GM12865 (cell line): Measurements from ENCODE around the gene PREB.

ENCODE experiments used
- DNase-seq: peaks from one replicate; pipeline ENCODE4 v3.0.0; 2010; ENCODE audit warnings: low read depth
- H3K4me3 ChIP-seq: 2 replicates; pipeline ENCODE4 v1.5.1; 2011; ENCODE audit warnings: mild to moderate bottlenecking, low read depth, low read length, control low read depth
- CTCF ChIP-seq: IDR thresholded peaks from 2 replicates; pipeline ENCODE4 v1.5.1; 2011; ENCODE audit warnings: low read length, control low read depth, low read depth, inconsistent platforms; ENCODE audit not compliant: insufficient read depth; ENCODE audit errors: missing control alignments

The PREB gene

GRCh38 chr2:27143285-27143684 is 8.8 kb upstream of the PREB start:
- no peak overlapping the region for H3K4me3 ChIP-seq
- DNase-seq = no peak
- no peak for TF ChIP-seq CTCF

GRCh38 chr2:27139310-27139709 is 4.9 kb upstream of the PREB start, which contains the start of gene PRR30:
PRR30 (minus strand) TSS chr2:27139410; CDS start chr2:27138329, 1,081 bp downstream.
- no peak within 1 kb of the TSS for H3K4me3 ChIP-seq
- DNase-seq = no peak
- TF ChIP-seq CTCF = no peak

- DNase-seq = no peak
- no peak for TF ChIP-seq CTCF
- H3K4me3 ChIP-seq = no peak overlapping the region
Observed at GRCh38 chr2:27138111-27138510, 3.7 kb upstream of the PREB start.

- no peak for DNase-seq
- H3K4me3 ChIP-seq = no peak overlapping the region
- no peak for TF ChIP-seq CTCF
Observed at GRCh38 chr2:27137322-27137935, 3.0 kb upstream of the PREB start.

GRCh38 chr2:27136751-27137150 is 2.3 kb upstream of the PREB start:
- no peak overlapping the region for H3K4me3 ChIP-seq
- DNase-seq = no peak
- TF ChIP-seq CTCF = no peak

- no peak overlapping the region for H3K4me3 ChIP-seq
- TF ChIP-seq CTCF = no peak
- DNase-seq = no peak
Observed at GRCh38 chr2:27135478-27135955, 1.1 kb upstream of the PREB start.

- DNase-seq = no peak
- no peak for TF ChIP-seq CTCF
- peak overlapping the region; percentile 53 for H3K4me3 ChIP-seq
Observed at GRCh38 chr2:27134781-27135477, 493 bp upstream of the PREB start.
